SK-N-MC (cell line): ENCODE measurements around the gene NTPCR.

Experiments
- EZH2 ChIP-seq: fragments of 200-600 bp; sonication (generic); IDR thresholded peaks from one replicate; pipeline ENCODE4 v1.6.1; 2017; ENCODE audit warnings: antibody characterized with exemption
- FOXP2 ChIP-seq: optimal IDR thresholded peaks from 2 replicates; pipeline ENCODE3; 2011; ENCODE audit warnings: mild to moderate bottlenecking, moderate library complexity; ENCODE audit not compliant: insufficient read depth; ENCODE audit errors: extremely low read length, control extremely low read depth
- POLR2AphosphoS5 ChIP-seq: IDR thresholded peaks from 2 replicates; pipeline ENCODE4 v1.6.1; 2012; ENCODE audit warnings: mild to moderate bottlenecking, low read depth, low read length, borderline replicate concordance

DNA sequence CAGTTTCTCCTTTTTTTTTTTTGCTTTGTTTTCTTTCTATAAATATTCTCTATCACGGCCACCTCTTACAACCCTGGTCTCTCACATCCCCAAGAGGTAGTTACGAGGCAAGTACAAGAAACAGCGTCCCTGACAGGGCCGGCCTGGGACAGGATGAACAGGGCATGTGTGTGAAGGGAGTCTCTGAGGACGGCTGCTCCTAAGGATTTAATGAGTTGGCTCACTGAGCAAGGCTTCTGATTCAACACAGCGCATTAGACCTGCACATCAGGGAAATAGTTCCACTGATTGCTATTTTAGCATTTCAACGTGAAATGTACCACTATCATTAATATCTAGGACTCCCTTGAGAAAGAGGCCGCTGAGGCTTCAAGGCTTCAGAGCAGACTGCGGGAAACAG, 54.0 kb downstream of the NTPCR start:
- TF ChIP-seq EZH2 (no peak), POLR2AphosphoS5 (no peak), FOXP2 (no peak)
